Loucy (cell line): ENCODE measurements around the gene CELSR1.

Source experiments
- CTCF ChIP-seq: fragments of 200-600 bp; sonication (generic); conservative IDR thresholded peaks from 2 replicates; pipeline ENCODE4 v1.5.1; 2014; ENCODE audit warnings: mild to moderate bottlenecking, antibody characterized with exemption, low read length
- EZH2phosphoT487 ChIP-seq: fragments of 200-600 bp; IDR thresholded peaks from 2 replicates; pipeline ENCODE4 v1.6.1; 2018; ENCODE audit warnings: antibody characterized with exemption, mild to moderate bottlenecking, moderate library complexity, borderline replicate concordance

GRCh38 chr22:46537225-46537945 is at the start of gene CELSR1:
- TF ChIP-seq CTCF (no peak), EZH2phosphoT487 (no peak)
